Fibroblast of skin of back (primary cell): ENCODE measurements around the gene AUTS2.

Experiments
- DNase-seq: peaks from one replicate; pipeline ENCODE4 v3.0.0-alpha.2; 2013

Gene AUTS2

DNA sequence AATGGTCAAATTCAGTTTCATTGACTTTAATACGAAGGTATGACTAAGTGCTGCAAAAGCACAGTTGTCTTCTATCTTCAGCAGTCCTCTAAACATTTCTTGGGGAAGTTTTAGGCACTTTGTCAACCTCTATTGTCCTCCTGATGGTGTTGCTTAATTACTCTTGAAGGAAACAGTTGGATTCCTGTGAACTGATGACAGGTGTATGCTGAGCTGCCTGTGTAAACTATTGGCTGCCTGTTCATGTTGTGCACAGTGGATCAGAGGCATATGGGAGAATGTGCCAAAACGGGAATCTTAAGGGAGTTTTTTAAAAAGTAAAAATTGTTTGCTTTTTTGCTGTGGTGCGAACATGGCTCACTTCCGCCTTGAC, 221.0 kb downstream of the AUTS2 start:
- no peak for DNase-seq

DNA sequence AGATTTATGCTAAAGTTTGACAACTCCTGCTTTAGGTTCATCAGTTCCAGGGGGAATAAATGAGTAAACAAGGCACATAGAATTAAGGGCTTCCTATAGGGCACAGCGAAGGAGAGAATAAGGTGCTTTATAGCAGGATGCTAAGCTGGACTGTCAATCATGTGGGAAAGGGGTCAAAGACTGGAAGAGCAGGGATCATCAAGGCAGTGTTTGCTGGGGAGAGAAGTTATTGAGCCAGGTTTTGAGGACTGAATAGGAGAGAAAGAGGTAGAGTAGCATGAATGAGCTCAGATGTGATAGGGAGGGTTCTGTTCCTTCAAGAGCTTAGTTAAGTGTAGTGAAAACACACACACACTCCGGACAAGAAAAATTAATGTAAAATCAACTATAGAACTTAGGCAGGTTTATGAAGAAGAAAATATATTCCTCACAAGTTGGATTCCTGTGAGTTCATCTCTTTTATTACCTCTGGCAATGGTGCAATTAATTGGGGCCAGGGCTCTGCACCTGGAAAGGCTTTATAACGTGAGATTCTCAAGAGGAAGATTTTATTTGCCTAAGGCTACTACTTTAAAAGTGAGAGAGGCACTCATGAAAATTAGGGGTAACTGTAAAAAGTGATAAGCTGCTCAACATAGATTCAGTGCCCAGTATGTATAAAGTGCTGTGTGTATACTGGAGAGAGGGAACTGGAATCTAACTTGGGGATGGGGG, 222.4 kb downstream of the AUTS2 start:
- no peak for DNase-seq

DNA sequence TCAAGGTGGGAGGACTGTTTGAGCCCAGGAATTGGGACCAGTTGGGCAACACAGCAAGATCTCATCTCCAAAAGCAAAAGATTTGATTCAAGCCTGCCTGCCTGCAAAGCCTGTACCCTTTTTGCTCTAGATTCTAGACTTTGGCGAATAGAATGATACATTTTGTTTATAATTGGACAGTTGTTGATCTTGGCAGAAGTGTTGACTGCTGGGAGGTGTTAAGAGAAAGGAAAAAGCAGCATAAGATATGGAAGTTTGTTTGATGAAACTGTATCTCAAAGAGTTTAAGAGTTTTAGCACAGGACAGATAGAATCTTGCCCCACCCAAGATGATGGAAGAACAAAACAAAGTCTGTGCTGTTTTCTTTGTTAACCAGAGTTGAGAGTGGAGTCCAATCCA, 224.1 kb downstream of the AUTS2 start:
- no peak for DNase-seq

GRCh38 chr7:69823151-69823744, 225.0 kb downstream of the AUTS2 start:
- no peak for DNase-seq

- DNase-seq, result peak; percentile 26
These were observed 227.1 kb downstream of the AUTS2 start for GRCh38 chr7:69825113-69825972.

GRCh38 chr7:69826283-69826682, 228.0 kb downstream of the AUTS2 start:
- no peak for DNase-seq

GRCh38 chr7:69827140-69827539, 228.9 kb downstream of the AUTS2 start:
- no peak for DNase-seq

DNA sequence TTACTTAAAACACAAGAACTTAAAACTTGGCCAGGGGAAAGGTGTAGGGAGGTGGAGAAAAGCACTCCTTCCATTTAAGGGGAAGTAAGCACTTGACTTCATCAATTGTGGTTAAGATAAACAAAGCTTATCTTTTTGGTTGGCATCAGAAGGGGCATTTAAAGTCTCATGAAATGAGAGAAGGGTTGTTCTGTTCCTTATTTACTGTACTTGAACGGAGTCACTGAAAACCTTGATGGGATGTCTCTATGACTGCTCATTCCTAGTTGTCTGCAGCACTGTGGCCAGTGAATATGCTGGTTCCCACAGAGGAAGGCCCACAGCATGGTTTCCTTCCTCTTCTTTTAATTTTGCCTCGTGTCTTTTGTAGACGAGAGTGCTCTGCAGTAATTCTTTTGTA, 229.3 kb downstream of the AUTS2 start:
- DNase-seq, result no peak

DNA sequence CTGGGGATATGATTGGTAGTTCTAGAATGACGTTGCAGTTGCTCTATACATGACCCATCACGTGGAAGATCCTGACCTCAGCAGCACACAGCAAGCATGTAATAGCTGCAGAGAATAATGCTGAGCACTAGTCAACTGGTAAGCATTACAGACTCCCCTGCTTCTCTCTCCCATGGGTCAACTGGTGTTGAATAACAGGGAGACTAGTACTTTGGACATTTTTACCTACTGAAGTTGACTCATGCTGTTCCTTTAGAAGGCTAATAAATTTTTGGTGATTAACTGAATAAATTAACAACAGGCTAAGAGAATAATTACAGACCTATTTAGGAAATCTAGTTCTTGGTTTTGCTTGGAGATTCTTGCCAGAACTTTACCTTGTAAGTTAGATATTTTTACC, 234.1 kb downstream of the AUTS2 start:
- no peak for DNase-seq

DNA sequence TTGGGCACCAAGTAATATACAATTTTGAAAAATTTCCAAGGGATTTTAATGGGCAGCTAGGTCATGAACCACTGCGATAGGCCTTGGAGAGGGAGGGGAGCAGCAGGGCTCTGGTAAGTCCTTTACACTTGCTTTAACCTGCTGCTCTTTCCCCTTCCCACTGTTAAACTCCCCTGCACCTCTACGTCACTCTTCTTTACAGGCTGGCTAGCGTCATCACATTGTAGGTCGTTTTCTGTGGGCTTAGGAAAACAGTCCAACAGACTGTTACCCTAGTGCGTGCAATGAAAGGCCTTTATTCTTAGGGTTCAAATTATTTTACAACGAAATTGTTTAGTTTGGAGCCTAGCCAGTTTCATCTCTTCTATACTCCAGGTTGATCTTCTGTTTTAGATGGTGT, 235.7 kb downstream of the AUTS2 start:
- DNase-seq, result no peak

DNA sequence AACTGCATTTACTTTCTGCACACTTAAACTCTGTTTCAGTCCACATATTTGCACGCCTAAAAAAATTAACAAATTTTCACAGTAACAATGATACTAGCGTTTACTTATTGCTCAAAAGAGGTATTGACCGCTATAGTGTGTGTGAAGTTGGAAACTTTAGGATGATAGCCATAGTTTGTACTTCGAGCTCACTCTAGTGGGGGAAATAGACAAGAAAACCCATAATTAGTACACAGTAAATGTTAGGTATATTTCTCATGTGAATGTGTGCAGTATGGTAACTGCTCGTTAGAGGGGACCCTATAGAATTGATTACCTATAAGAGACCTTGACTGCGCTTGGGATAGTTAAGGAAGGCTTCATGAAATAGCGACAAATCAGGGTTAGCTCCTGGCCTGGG, 238.4 kb downstream of the AUTS2 start:
- no peak for DNase-seq

- DNase-seq, result peak; percentile 83
These were observed 239.3 kb downstream of the AUTS2 start for GRCh38 chr7:69837387-69838068.

DNA sequence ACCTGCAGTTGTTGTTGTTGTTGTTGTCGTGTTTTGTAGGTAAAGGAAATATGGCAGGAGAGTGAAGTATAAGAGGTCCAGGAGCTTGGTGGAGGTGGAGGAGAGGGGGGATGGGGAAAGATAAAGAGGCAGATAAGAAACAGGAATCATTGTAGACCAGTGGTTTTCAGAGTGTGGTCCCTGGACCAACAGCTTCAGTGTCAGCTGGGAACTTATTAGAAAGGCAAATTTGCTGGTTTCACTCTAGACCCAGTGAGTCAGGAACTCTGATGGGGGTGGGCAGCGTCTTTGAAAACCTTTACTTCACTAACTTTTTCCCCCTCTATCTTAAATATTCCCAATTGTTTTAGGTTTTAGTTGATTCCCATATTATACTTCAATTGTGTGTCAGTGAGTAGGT, 241.5 kb downstream of the AUTS2 start:
- no peak for DNase-seq

GRCh38 chr7:69840248-69840647, 242.0 kb downstream of the AUTS2 start:
- peak; percentile 30 for DNase-seq

GRCh38 chr7:69843653-69844052, 245.4 kb downstream of the AUTS2 start:
- no peak for DNase-seq

DNA sequence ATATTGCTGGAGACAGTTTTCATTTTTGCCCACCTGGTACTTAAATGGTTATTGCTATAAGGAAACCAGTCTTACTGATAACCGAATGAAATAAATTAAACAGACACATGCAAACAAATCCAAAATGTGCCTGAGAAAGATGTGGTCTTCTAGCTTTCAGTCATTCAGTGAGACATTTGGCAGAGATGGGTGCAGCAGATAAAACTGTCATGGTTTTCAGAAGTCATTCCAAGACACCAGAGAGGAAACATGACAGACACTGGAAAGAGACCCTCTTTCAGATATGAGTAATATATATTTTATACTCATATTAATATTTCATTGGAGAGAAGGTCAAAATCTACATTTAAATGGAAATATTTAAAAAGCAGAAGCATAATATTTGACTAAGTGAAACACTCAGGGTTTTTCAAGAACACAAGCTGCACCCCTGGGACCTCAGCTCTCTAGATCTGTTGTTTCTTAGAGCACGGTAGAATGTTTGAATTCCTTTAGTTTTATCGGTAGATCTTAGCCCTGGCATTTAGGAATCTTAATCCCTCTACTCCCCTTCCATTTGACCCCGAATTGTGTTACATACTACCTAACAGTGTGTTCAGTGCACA, 246.1 kb downstream of the AUTS2 start:
- no peak for DNase-seq

DNA sequence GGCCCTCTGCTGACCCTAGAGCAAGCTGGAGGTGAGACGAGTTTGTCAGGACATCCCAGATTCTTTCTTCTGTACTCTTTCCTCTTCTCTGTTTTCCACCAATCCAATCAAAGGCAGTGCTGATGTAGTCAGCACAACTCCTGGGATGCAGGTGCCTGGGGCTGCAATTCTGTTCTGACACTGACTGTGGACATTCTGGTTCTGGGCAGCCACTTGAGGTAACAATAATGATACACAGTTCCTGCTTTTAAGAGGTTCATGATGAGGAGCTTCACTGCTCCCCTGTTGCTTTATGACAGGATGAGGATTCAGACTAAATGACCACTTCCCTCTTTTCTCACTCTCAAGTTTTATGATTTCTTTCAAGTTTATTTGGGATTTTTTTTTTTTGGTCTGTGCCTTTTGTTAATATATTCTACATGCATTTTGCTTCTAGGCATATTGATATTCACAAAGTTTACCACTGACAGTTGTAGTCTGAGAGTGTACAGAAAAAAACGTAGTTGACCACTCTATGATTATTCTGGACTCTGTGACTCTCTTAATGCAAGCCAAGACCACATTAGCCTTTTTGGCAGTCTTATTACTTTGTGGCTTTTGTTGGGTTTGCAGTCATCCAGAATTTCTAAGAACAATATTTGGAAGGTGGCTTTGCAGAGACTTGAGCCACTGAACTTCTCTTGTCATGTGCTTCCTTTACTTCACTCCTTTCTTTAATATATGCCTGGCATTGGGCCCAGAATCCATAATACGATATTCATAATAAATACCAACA, 247.6 kb downstream of the AUTS2 start:
- no peak for DNase-seq

- DNase-seq, result no peak
These were observed 249.8 kb downstream of the AUTS2 start for GRCh38 chr7:69847921-69848612.

- DNase-seq, result no peak
These were observed 251.0 kb downstream of the AUTS2 start for GRCh38 chr7:69849268-69849667.

GRCh38 chr7:69857014-69857413, 258.7 kb downstream of the AUTS2 start:
- no peak for DNase-seq

GRCh38 chr7:69858471-69858870, 260.2 kb downstream of the AUTS2 start:
- no peak for DNase-seq
